H1 (cell line): ENCODE data around the gene MPIG6B. TPM values are rescaled to one million over a fixed set of nuclear protein-coding genes. Genes with fewer than 3 reads are reported as not detected.
A peak's percentile ranks its signal among the peaks of the same experiment; 100 is the strongest.

Source experiments
- CTCF ChIA-PET: fragments of 300-600 bp; sonication (Branson Sonifier 250); formaldehyde crosslinking; loops from one replicate; lab custom pipeline; 2021; ENCODE audit not compliant: partially characterized antibody; lab: Charles Lee
- POLR2A ChIA-PET: fragments of 300-600 bp; sonication (Branson Sonifier 250); formaldehyde crosslinking; loops from one replicate; lab custom pipeline; 2021; ENCODE audit warnings: inconsistent platforms; ENCODE audit not compliant: partially characterized antibody; lab: Charles Lee
- DNase-seq, 2 experiments: peaks; one replicate each; pipeline versions ENCODE4 v3.0.0 to v3.0.0-alpha.2; 2010 to 2022; ENCODE audit warnings: low spot score in 2 of 2, low read depth in 1 of 2, mixed read lengths in 1 of 2
- FAIRE-seq: peaks from 2 replicates; lab custom pipeline; 2011; peaks lifted over from hg19 to GRCh38; lab: Jason Lieb, UNC
- H2AFZ ChIP-seq: 2 replicates; pipeline ENCODE4 v1.8.1; 2012; ENCODE audit warnings: low read length, inconsistent platforms
- H2AK5ac ChIP-seq: 2 replicates; pipeline ENCODE4 v1.6.1; 2013; ENCODE audit warnings: low read depth, low read length
- H2BK120ac ChIP-seq: replicated peaks from 2 replicates; pipeline ENCODE3; 2013; ENCODE audit warnings: low read depth, low read length, inconsistent platforms
- H2BK12ac ChIP-seq: 2 replicates; pipeline ENCODE4 v1.6.1; 2013; ENCODE audit warnings: low read depth, low read length
- H2BK15ac ChIP-seq: 2 replicates; pipeline ENCODE4 v1.6.1; 2013; ENCODE audit warnings: low read length
- H2BK20ac ChIP-seq: 2 replicates; pipeline ENCODE4 v1.6.1; 2013; ENCODE audit warnings: low read length
- H2BK5ac ChIP-seq: 2 replicates; pipeline ENCODE4 v1.6.1; 2013; ENCODE audit warnings: low read depth, low read length
- H3K14ac ChIP-seq: 2 replicates; pipeline ENCODE4 v1.6.1; 2013; ENCODE audit warnings: inconsistent platforms; ENCODE audit not compliant: insufficient read length
- H3K18ac ChIP-seq: 2 replicates; pipeline ENCODE4 v1.6.1; 2013; ENCODE audit warnings: low read length; ENCODE audit errors: extremely low read depth
- H3K23ac ChIP-seq: 2 replicates; pipeline ENCODE4 v1.6.1; 2013; ENCODE audit warnings: inconsistent platforms; ENCODE audit not compliant: insufficient read length
- H3K23me2 ChIP-seq: 2 replicates; pipeline ENCODE4 v1.6.1; 2013; ENCODE audit warnings: low read depth, low read length
- H3K27ac ChIP-seq: 2 replicates; pipeline ENCODE4 v1.6.1; 2011; ENCODE audit warnings: low read depth, low read length, inconsistent platforms
- H3K27me3 ChIP-seq, 4 experiments: replicated peaks in 1 of 4; 1 replicate in 1 of 4; 2 replicates in 3 of 4; pipeline versions ENCODE4 v1.6.1 to v1.8.1; 2011 to 2013; ENCODE audit warnings: low read length in 3 of 4, mild to moderate bottlenecking in 3 of 4, inconsistent platforms in 2 of 4, mixed read lengths in 2 of 4, moderate library complexity in 1 of 4; ENCODE audit not compliant: control insufficient read depth in 3 of 4, insufficient read depth in 3 of 4; ENCODE audit errors: extremely low read depth in 1 of 4
- H3K36me3 ChIP-seq, 4 experiments: 2 replicates each; pipeline versions ENCODE4 v1.6.1 to v1.8.1; 2011 to 2013; ENCODE audit warnings: mild to moderate bottlenecking in 4 of 4, low read length in 3 of 4, moderate library complexity in 2 of 4, control low read depth in 1 of 4, inconsistent platforms in 1 of 4; ENCODE audit not compliant: insufficient read depth in 4 of 4, control insufficient read depth in 2 of 4
- H3K4ac ChIP-seq: replicated peaks from 2 replicates; pipeline ENCODE3; 2013; ENCODE audit warnings: low read length, low read depth, mixed read lengths, inconsistent platforms; ENCODE audit not compliant: insufficient read length
- H3K4me1 ChIP-seq, 4 experiments: replicated peaks in 1 of 4; 1 replicate in 1 of 4; 2 replicates in 3 of 4; pipeline versions ENCODE4 v1.6.1 to v1.8.1; 2011 to 2013; ENCODE audit warnings: low read length in 3 of 4, inconsistent platforms in 2 of 4, mixed read lengths in 1 of 4; ENCODE audit not compliant: insufficient read depth in 4 of 4, control insufficient read depth in 3 of 4
- H3K4me2 ChIP-seq, 2 experiments: 2 replicates each; pipeline versions ENCODE4 v1.6.1 to v1.8.1; 2011 to 2013; ENCODE audit warnings: low read depth in 2 of 2, low read length in 2 of 2, control low read depth in 1 of 2, inconsistent platforms in 1 of 2, mild to moderate bottlenecking in 1 of 2; ENCODE audit not compliant: insufficient read depth in 1 of 2
- H3K4me3 ChIP-seq, 4 experiments: fragments of 200-600, 300-600 bp in 1 of 4; sonication (generic), shearing (Covaris generic), sonication (Bioruptor Twin) in 1 of 4; 2 replicates each; pipeline versions ENCODE4 v1.5.1 to v1.8.1; 2011 to 2016; ENCODE audit warnings: low read length in 4 of 4, low read depth in 3 of 4, control low read depth in 2 of 4, inconsistent platforms in 2 of 4, mild to moderate bottlenecking in 2 of 4, mixed read lengths in 1 of 4, moderate library complexity in 1 of 4; ENCODE audit not compliant: insufficient read depth in 2 of 4; ENCODE audit errors: extremely low read depth in 1 of 4
- H3K56ac ChIP-seq: replicated peaks from 2 replicates; pipeline ENCODE3; 2013; ENCODE audit warnings: low read depth, mild to moderate bottlenecking, mixed read lengths, low read length, inconsistent platforms; ENCODE audit not compliant: insufficient read length
- H3K79me1 ChIP-seq: 2 replicates; pipeline ENCODE4 v1.6.1; 2013; ENCODE audit warnings: low read depth, low read length, control low read depth
- H3K79me2 ChIP-seq, 2 experiments: 2 replicates each; pipeline versions ENCODE4 v1.6.1 to v1.8.1; 2012 to 2013; ENCODE audit warnings: low read length in 2 of 2, mild to moderate bottlenecking in 2 of 2, inconsistent platforms in 1 of 2; ENCODE audit not compliant: insufficient read depth in 2 of 2, control insufficient read depth in 1 of 2
- H3K9ac ChIP-seq, 4 experiments: replicated peaks in 1 of 4; 1 replicate in 1 of 4; 2 replicates in 3 of 4; pipeline versions ENCODE4 v1.6.1 to v1.8.1; 2011 to 2013; ENCODE audit warnings: low read depth in 3 of 4, low read length in 3 of 4, control low read depth in 2 of 4, mild to moderate bottlenecking in 2 of 4, moderate library complexity in 2 of 4, inconsistent platforms in 1 of 4; ENCODE audit errors: extremely low read depth in 1 of 4
- H3K9me3 ChIP-seq, 2 experiments: 2 replicates each; pipeline versions ENCODE4 v1.6.1 to v1.8.1; 2012 to 2013; ENCODE audit warnings: mild to moderate bottlenecking in 2 of 2, moderate library complexity in 2 of 2, control low read depth in 1 of 2, inconsistent platforms in 1 of 2, low read depth in 1 of 2, low read length in 1 of 2, mixed read lengths in 1 of 2; ENCODE audit not compliant: insufficient read depth in 2 of 2
- H4K20me1 ChIP-seq, 2 experiments: replicated peaks in 1 of 2; 2 replicates each; pipeline versions ENCODE3 to v1.8.1; 2011 to 2013; ENCODE audit warnings: inconsistent platforms in 2 of 2, low read length in 2 of 2, mild to moderate bottlenecking in 1 of 2; ENCODE audit not compliant: insufficient read depth in 2 of 2, control insufficient read depth in 1 of 2
- H4K5ac ChIP-seq: 2 replicates; pipeline ENCODE4 v1.6.1; 2013; ENCODE audit warnings: low read length, low read depth, mixed read lengths, inconsistent platforms; ENCODE audit not compliant: insufficient read length
- H4K8ac ChIP-seq: 2 replicates; pipeline ENCODE4 v1.8.0; 2013; ENCODE audit warnings: mild to moderate bottlenecking, moderate library complexity, low read length, inconsistent platforms; ENCODE audit not compliant: insufficient read depth; ENCODE audit errors: extremely low read depth
- H4K91ac ChIP-seq: replicated peaks from 2 replicates; pipeline ENCODE3; 2013; ENCODE audit warnings: low read length, mixed read lengths, inconsistent platforms; ENCODE audit not compliant: insufficient read length
- CBX5 ChIP-seq: fragments of 300-800, 300-1000 bp; sonication (generic); IDR thresholded peaks from 2 replicates; pipeline ENCODE4 v1.7.1; 2016; ENCODE audit warnings: antibody characterized with exemption, low read length, low read depth
- EZH2 ChIP-seq: fragments of 200-600 bp; sonication (generic); IDR thresholded peaks from 2 replicates; pipeline ENCODE4 v1.7.1; 2012; ENCODE audit warnings: low read depth, mild to moderate bottlenecking, moderate library complexity, low read length, inconsistent platforms; ENCODE audit not compliant: severe bottlenecking
- PHF8 ChIP-seq: fragments of 200-600 bp; sonication (generic); conservative IDR thresholded peaks from 2 replicates; pipeline ENCODE4 v1.7.1; 2012; ENCODE audit warnings: low read depth, mild to moderate bottlenecking, inconsistent platforms, low read length, moderate library complexity
- POLR2AphosphoS5 ChIP-seq: IDR thresholded peaks from 2 replicates; pipeline ENCODE4 v1.6.1; 2011; ENCODE audit warnings: low read depth, low read length
- RAD21 ChIP-seq, 2 experiments: IDR thresholded peaks in 1 of 2; conservative IDR thresholded peaks in 1 of 2; 2 replicates each; pipeline ENCODE4 v1.6.1; 2011; ENCODE audit warnings: low read depth in 2 of 2, low read length in 2 of 2, improper control_type of control experiment in 1 of 2, inconsistent platforms in 1 of 2, mild to moderate bottlenecking in 1 of 2, moderate library complexity in 1 of 2
- SAP30 ChIP-seq: fragments of 300-600 bp; sonication (generic); IDR thresholded peaks from 2 replicates; pipeline ENCODE4 v1.7.1; 2012; ENCODE audit warnings: low read length, moderate library complexity, mild to moderate bottlenecking, inconsistent platforms; ENCODE audit not compliant: insufficient read depth, insufficient replicate concordance
- SIX5 ChIP-seq: IDR thresholded peaks from 2 replicates; pipeline ENCODE4 v1.6.1; 2011; ENCODE audit warnings: mild to moderate bottlenecking, low read depth, low read length
- WGBS, 2 experiments: shearing (Covaris generic) in 1 of 2; methylation state at CpG; one replicate each; pipeline versions ENCODE4 v1.1.6 to v1.1.7; 2013 to 2015; ENCODE audit warnings: low lambda C conversion rate in 2 of 2, mixed read lengths in 2 of 2, inconsistent platforms in 1 of 2, low coverage in 1 of 2, missing lambda C conversion rate in 1 of 2; ENCODE audit not compliant: insufficient replicate concordance in 2 of 2, insufficient coverage in 1 of 2, insufficient read length in 1 of 2; ENCODE audit errors: extremely low coverage in 1 of 2, missing lambda C conversion rate in 1 of 2; 5-methylcytosine and 5-hydroxymethylcytosine counted together
- polyA plus RNA-seq, 7 experiments: library from polyadenylated mRNA; depleted of rRNA in 3 of 7; stranded (reverse) in 5 of 7; unstranded in 2 of 7; fragments of >200 nt in 5 of 7; fragments of 200-250 nt in 2 of 7; gene quantifications; 1 replicate in 5 of 7; 2 replicates in 1 of 7; 4 replicates in 1 of 7; pipeline versions ENCODE4 v1.2.1 to v1.2.3, GENCODE V29; 2011 to 2013; ENCODE audit warnings: missing spikeins in 2 of 7, mixed read lengths in 2 of 7
- total RNA-seq: library from RNA; stranded (reverse); fragmentation: NEBNext Ultra II Directional; extraction: Animal tissue kit (Norgen Biotek cat#: 25700); gene quantifications from 2 replicates; pipeline ENCODE4 v1.2.1, GENCODE V29; 2021

The MPIG6B gene
- total and polyA plus RNA-seq, 2 of the 8 experiments (the other 6 are each of a cell fraction or from before 2014, with no cell fraction given) = 0.18 TPM; not detected in 1

- no peak overlapping the region; a peak in 4 of 7 replicates for H3K9ac ChIP-seq
- FAIRE-seq (no peak), DNase-seq (peak in 1 of 2 experiments; percentile 78)
- TF ChIP-seq RAD21 (IDR thresholded peaks at IDR 0.05 in 1 of 2, conservative IDR thresholded peaks at IDR 0.05 in 1 of 2; ENCODE audit: low read depth in 2 of 2, low read length in 2 of 2) (no peak), CBX5 (no peak), SIX5 (no peak), POLR2AphosphoS5 (no peak), EZH2 (no peak), PHF8 (no peak), SAP30 (peak; percentile 39)
These were observed 43.0 kb downstream of the MPIG6B start for GRCh38 chr6:31765910-31766794.

More at GRCh38 chr6:31765910-31766794, 43.0 kb downstream of the MPIG6B start:
- Histone ChIP-seq H3K4me1 (peaks cover 0 to 11% (median under 1%) of the 10 kb centered on the region in 4 experiments; a peak in 4 of 7 replicates), H3K27me3 (no peaks in the 10 kb centered on the region), H4K20me1 (no peaks in the 10 kb centered on the region), H2BK20ac (no peak overlapping the region), H3K23me2 (peaks cover 3% of the 10 kb centered on the region; the same call in 1 of the 2 replicates), H3K27ac (no peak overlapping the region), H3K79me1 (no peaks in the 10 kb centered on the region), H3K18ac (no peak overlapping the region; the same call in 1 of the 2 replicates), H2BK5ac (0 out of 2 replicates have a peak overlapping the region, but pooled peaks have one; percentile 9), H4K8ac (peak overlapping the region; percentile 35; the same call in 1 of the 2 replicates), H3K4me2 (peak overlapping the region; percentile 31 to 77), H2AK5ac (no peak overlapping the region), H3K4ac (no peak overlapping the region), H2BK15ac (no peak overlapping the region), H4K5ac (no peak overlapping the region), H3K9me3 (no peaks in the 10 kb centered on the region), H3K23ac (no peak overlapping the region), H3K4me3 (peak overlapping the region in 3 of 4 experiments; percentile 22 to 52 (median 43); a peak in 6 of 8 replicates), H2BK120ac (no peak overlapping the region), H2BK12ac (no peak overlapping the region), H3K14ac (no peak overlapping the region), H3K56ac (no peak overlapping the region), H2AFZ (peak overlapping the region; percentile 88; the same call in 1 of the 2 replicates), H4K91ac (no peak overlapping the region), H3K36me3 (peaks cover 0 to 9% (median 0%) of the 10 kb centered on the region in 4 experiments; a peak in 3 of 8 replicates), H3K79me2 (no peaks in the 10 kb centered on the region)
- CTCF ChIA-PET = interaction anchor here (0.6 to 2.2 kb wide), 21 partner anchors 9 to 157 kb away, joined by 3 to 23 read pairs (median 4); partner anchors contain the start of genes CLIC1, DDAH2, LSM2 and LY6G5C
- POLR2A ChIA-PET = interaction anchor here (0.6 to 2.0 kb wide), 28 partner anchors 9 to 131 kb away, joined by 3 to 14 read pairs (median 3); partner anchors contain the start of genes CLIC1, DDAH2, EHMT2 and GPANK1
- WGBS, 2 experiments = 47% methylated on average over 35 of the region's 42 CpGs; no CpG with 5 or more reads in 1 of the 2 experiments
